Lower leg skin (tissue), 4 donors: ENCODE data around the gene SLC9A7. TPM values are rescaled to one million over a fixed set of nuclear protein-coding genes. Genes with fewer than 3 reads are reported as not detected.
A peak's percentile ranks its signal among the peaks of the same experiment; 100 is the strongest.

Experiments used
- DNase-seq, 2 donors: peaks; one replicate each; pipeline ENCODE4 v3.0.0-alpha.2; 2019; ENCODE audit warnings: low spot score in 2 of 2
- H3K4me3 ChIP-seq: fragments of 200-600 bp; sonication (generic); 2 replicates; pipeline ENCODE4 v1.5.1; 2017; ENCODE audit warnings: mild to moderate bottlenecking, low read depth; ENCODE audit not compliant: poor library complexity, severe bottlenecking
- CTCF ChIP-seq, 3 donors: fragments of 450-650 bp; IDR thresholded peaks; one replicate each; pipeline ENCODE4 v1.5.1; 2016; ENCODE audit warnings: antibody characterized with exemption in 3 of 3, mild to moderate bottlenecking in 3 of 3, moderate library complexity in 2 of 3
- POLR2A ChIP-seq, 2 donors: fragments of 450-650 bp; IDR thresholded peaks; one replicate each; pipeline ENCODE4 v1.6.1; 2016 to 2017; ENCODE audit warnings: antibody characterized with exemption in 2 of 2, mild to moderate bottlenecking in 1 of 2, moderate library complexity in 1 of 2
- WGBS, 2 donors: methylation state at CpG; one replicate each; pipeline ENCODE4 v1.1.5; 2018; 5-methylcytosine and 5-hydroxymethylcytosine counted together
- intact Hi-C: fragments of 100-400 bp; cut with DNase I; formaldehyde crosslinking; loops from one replicate; pipeline ENCODE4 v1.15.0; 2023; ENCODE audit warnings: low total_unique reads
- total RNA-seq, 4 donors: library from RNA; depleted of rRNA; stranded (reverse); fragments of >200 nt; gene quantifications; one replicate each; pipeline ENCODE4 v1.1.0, GENCODE V29; 2016

SLC9A7 gene
- total RNA-seq, 4 donors from 2014 or later = 3.6 to 10.0 (median 6.8) TPM

- WGBS, 2 donors = 83 to 93% methylated on average over 8 of the region's 8 CpGs
- TF ChIP-seq POLR2A (IDR thresholded peaks at IDR 0.05) = no peak
- intact Hi-C loops = no loop called here
- H3K4me3 ChIP-seq = no peak overlapping the region
- peak in 1 of 2 donors; percentile 21 for DNase-seq
These were observed 161.7 kb downstream of the SLC9A7 start for GRCh38 chrX:46597208-46597607.

GRCh38 chrX:46595084-46595483 lies 163.8 kb downstream of the SLC9A7 start:
- 52 to 92% methylated on average over 1 of the region's 1 CpG for WGBS, 2 donors
- no peak overlapping the region for H3K4me3 ChIP-seq
- DNase-seq = peak in 1 of 2 donors; percentile 3
- TF ChIP-seq POLR2A (IDR thresholded peaks at IDR 0.05) (no peak), CTCF (IDR thresholded peaks at IDR 0.05) (no peak)
- intact Hi-C loops = no loop called here

GRCh38 chrX:46589977-46590723 lies 168.8 kb downstream of the SLC9A7 start:
- no peak for TF ChIP-seq CTCF (IDR thresholded peaks at IDR 0.05)
- intact Hi-C loops = no loop called here
- no peak overlapping the region for H3K4me3 ChIP-seq
- peak in 1 of 2 donors; percentile 26 for DNase-seq
- 60 to 65% methylated on average over 7 of the region's 7 CpGs for WGBS, 2 donors

- no peak for DNase-seq
- 47 to 53% methylated on average over 4 of the region's 4 CpGs for WGBS, 2 donors
- no peak overlapping the region for H3K4me3 ChIP-seq
- intact Hi-C loops = no loop called here
- TF ChIP-seq POLR2A (IDR thresholded peaks at IDR 0.05) (no peak), CTCF (IDR thresholded peaks at IDR 0.05) (no peak)
These were observed 170.7 kb downstream of the SLC9A7 start for GRCh38 chrX:46588263-46588662.

GRCh38 chrX:46587753-46588171 lies 171.2 kb downstream of the SLC9A7 start:
- DNase-seq = no peak
- TF ChIP-seq CTCF (IDR thresholded peaks at IDR 0.05) (no peak), POLR2A (IDR thresholded peaks at IDR 0.05) (no peak)
- intact Hi-C loops = no loop called here
- 19 to 25% methylated on average over 5 of the region's 5 CpGs for WGBS, 2 donors
- H3K4me3 ChIP-seq = no peak overlapping the region

- no peak for DNase-seq
- WGBS, 2 donors = 33 to 44% methylated on average over 5 of the region's 5 CpGs
- H3K4me3 ChIP-seq = no peak overlapping the region
- intact Hi-C loops = no loop called here
- TF ChIP-seq POLR2A (IDR thresholded peaks at IDR 0.05) (no peak), CTCF (IDR thresholded peaks at IDR 0.05) (no peak)
These were observed 171.8 kb downstream of the SLC9A7 start for GRCh38 chrX:46587158-46587557.
